Islet precursor cell (in vitro differentiated cells): ENCODE results near the gene KAZALD1.

ENCODE experiments used
- DNase-seq: peaks from one replicate; pipeline ENCODE4 v3.0.0-alpha.2; 2018

The KAZALD1 gene

DNA sequence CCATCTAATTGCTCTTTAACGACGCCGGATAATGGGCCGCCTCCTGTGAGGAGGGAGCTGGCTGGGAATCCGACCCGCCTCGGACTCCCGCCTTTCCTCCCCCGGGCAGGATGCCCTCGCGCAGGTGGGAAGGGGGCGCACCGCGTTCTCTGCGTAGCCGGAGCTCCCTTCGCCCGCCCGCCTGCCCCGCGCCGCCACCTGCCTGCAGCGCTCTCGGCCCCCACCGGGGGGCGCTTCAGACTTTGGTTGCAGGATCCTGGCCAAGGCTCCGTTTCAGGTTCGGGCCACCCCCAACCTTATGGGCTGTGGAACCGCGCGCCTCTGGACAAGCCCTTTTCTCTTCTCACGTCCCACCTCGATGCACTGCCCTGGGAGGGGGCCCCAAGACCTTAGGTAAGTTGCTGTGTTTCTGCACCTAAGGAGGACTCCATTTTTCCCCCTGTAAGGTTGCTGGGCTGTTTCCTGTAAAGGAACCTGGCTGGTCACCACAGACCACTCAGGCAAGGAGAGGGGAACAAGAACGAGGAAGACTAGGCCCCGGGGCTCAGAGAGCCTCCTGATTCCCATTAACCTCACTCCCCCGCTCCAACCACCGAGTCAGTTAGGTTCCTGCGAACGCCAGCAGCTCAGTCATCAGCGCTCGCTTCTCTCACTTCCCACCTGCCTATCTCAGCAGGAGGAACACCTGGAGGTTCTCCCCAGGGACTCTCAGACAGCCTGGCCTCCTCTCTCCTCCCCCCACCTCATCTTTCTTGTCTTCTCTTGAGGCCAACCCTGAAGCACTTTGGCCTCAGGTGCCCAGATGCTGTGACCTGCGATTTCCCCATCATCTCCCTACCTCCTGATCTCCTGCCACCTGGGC, 11.3 kb upstream of the KAZALD1 start:
- DNase-seq = peak; percentile 90

DNA sequence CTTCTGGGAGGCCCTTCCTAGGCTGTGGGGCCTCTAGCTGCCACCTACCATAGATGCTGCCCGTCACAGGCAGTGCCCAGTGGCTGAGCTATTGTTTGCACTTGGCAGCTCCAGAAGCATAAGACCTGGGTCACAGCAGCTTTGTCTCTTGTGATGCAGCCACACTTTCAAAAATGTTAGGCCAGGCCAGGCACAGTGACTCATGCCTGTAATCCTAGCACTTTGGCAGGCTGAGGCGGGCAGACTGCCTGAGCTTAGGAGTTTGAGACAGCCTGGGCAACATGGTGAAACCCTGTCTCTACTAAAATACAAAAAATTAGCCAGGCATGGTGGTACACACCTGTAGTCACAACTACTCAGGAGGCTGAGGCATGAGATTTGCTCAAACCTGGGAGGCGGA, 9.5 kb upstream of the KAZALD1 start:
- DNase-seq = peak; percentile 74

DNA sequence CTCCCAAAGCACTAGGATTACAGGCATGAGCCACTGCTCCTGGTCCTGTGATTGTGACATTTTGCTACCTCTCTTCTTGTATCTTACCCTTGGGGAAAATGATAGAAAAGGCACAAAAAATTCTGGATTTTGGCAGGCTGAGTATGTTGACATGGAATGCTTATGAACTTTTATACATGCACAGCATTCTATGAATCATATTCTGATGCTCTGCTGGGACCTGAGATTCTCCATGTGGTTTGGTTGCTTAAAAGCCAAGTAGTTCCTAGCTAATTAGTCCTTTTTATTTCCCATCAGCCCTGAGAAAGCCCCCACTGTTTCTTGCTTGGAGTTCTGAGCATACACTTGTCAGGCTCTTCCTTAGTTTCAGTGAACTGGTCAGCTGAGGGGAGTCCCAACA, 8.3 kb upstream of the KAZALD1 start:
- no peak for DNase-seq

DNA sequence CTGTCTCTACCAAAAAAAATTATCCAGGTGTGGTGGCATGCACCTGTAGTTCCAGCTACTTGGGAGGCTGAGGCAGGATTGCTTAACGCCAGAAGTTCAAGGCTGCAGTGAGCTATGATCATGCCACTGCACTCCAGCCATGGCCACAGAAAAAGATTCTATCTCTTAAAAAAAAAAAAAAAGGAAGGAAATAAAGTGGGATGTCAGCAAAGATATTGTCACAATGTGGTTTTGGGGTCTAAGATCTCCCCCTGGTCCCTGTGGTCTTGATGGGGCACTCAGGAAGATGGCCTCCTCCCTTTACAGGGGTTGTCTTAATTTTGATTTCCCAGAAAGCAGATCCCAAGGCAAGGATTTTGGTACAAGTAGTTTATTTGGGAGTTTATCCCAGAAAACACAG, 7.4 kb upstream of the KAZALD1 start:
- DNase-seq = no peak

DNA sequence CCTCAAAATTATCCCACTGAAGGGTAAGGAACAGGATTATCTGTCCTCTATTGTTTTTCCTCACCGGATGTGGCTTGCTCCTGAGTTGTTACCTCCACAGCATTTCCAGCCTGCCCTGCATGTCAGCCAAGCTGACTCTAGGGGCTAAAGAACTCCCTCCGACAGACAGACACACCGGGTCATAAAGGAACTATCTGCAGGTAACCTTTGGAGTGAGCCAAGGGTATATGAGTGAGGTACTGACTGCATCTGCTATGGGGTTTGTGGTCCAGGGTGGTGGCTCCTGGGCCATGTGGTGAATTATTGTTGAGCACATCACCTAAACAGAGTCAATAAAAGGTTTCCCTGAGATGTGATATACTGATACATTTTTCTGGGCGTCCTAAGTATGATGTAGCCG, 6.9 kb upstream of the KAZALD1 start:
- DNase-seq = no peak

DNA sequence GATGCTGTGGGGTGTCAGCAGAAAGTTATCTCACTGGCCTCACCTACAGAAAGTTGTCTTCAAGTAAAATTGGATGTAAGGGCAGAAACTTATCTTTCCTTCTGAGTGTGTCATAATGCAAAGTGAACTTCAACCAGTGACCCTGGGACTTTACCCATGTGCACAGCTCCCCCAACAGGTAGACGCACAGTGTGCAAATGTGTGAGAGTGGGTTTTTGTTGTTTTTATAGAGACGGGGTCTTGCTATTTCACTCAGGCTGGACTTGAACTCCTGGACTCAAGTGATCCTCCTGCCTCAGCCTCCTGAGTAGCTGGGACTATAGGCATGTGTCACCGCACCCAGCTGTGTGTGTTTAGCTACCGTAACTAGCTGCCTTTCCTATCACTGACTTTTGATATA, 6.4 kb upstream of the KAZALD1 start:
- no peak for DNase-seq

DNA sequence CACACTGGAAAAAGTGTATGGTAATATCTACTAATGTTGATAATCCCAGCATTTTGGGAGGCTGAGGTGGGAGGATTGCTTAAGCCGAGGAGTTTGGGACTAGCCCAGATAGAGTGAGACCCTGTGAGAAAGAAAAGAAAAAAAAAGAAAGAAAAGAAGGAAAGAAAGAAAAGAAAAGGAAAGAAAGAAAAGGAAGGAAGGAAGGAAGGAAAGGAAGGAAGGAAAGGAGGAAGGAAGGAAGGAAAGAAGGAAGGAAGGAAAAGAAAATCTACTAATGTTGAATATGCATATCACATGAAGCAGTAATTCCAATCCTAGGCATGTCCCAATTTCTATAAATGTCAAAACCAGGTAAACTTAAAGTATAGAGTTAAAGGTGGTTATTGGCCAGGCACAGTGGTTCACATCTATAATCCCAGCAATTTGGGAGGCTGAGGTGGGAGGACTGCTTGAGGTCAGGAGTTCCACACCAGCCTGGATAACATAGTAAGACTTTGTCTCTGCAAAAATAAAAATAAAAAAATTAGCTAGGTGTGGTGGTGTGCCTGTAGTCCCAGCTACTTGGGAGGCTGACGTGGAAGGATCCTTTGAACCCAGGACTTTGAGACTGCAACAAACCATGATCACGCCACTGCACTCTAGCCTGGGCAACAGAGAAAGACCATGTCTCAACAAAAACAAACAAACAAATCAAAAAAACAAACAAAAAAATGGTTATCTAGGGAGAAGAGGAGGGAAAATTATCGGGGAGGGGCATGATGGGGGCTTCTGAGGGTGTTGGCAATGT, 5.2 kb upstream of the KAZALD1 start:
- DNase-seq = no peak

DNA sequence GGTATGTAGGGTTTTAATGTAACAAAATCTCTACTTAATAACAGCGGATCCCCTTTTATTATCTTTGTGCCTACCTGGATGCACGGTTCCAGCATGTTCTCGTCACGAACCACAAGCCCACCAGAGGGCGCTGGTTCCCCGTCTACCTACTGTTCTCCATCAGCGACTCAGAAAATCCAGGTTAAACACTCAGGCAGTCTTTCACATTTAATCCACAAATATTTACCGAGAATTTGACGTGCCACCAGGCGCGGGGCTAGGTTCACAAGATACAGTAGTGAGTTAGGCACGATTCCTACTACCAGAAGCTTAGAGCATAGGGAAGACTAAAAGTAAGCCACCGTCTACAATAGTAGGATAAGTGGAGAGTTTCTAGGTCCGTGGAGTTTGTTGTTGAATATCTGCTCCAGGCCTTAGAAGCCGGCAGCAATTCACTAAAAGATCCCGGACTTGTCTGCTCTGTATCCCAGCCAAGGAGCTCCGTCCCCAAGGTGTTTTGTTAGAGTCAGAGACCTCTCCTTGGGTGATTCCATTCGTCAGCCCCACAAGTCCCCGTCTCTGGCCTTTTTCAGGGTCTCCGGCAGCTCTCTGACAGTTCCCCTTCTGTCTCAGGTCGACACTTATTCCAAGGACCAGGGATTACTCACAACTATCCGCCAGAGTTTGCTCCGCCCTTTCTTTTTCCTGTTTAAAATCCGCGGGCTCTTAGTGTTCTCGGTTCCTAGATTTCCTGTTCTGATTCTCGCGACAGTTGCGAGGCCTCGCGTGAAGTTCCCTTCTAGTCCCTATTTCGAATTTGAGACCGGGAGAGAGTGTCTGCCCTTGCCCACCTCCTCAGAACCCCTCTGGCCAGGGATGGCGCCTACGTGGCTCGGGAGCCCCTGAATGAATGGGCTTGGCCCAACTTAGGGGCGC, 1.5 kb upstream of the KAZALD1 start:
- peak; percentile 95 for DNase-seq

DNA sequence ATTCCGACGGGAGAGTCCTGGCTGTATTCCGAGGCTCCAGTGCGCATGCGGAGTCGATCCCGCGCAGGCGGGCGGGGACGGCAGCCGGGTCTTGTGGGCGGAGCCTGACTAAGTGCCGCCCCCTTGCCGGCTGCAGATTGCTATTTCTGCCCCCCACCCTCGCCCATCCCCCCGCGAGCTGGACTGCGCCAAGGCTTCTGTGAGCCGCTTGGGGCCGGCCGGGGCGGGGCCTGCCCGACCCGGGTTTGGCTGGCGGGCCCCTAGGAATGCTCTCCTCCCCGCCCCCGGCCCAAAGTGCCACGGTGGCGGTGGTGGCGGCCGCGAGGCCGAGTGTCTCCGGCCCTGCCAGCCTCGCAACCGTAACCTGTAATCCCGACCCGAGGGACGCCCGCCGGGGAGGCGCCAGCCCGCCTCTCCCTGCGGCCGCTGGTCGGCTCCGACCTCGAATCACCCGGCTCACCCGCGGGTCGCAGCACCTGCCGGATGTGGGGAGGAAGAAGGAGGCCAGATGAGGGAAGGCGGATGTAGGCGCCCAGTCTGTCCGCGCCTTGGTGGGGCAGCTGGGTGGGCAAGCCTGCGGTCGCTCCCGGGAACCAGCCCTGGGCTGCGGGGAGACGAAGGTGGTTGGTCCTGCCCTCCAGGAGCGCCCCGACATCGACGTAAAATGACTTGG, 702 bp upstream of the KAZALD1 start:
- DNase-seq = peak; percentile 97

DNA sequence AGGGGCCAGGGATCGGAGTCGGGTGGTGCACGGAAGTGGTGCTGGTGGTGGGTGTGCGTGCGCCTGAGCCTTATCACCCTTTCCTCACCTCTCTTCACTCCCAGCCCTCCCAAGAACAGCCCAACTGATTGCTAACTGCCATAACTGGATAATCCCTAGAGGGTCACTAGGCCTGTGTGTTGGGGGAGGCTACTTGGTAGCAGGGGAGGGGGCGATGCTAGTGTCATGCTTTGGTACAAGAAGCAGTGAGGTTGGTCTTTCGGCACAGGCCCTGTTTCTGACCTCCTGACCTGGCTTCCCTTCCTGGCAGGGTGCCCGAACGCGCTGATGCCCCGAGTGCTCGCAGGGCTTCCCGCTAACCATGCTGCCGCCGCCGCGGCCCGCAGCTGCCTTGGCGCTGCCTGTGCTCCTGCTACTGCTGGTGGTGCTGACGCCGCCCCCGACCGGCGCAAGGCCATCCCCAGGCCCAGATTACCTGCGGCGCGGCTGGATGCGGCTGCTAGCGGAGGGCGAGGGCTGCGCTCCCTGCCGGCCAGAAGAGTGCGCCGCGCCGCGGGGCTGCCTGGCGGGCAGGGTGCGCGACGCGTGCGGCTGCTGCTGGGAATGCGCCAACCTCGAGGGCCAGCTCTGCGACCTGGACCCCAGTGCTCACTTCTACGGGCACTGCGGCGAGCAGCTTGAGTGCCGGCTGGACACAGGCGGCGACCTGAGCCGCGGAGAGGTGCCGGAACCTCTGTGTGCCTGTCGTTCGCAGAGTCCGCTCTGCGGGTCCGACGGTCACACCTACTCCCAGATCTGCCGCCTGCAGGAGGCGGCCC, 652 bp downstream of the KAZALD1 start:
- DNase-seq = peak; percentile 95

DNA sequence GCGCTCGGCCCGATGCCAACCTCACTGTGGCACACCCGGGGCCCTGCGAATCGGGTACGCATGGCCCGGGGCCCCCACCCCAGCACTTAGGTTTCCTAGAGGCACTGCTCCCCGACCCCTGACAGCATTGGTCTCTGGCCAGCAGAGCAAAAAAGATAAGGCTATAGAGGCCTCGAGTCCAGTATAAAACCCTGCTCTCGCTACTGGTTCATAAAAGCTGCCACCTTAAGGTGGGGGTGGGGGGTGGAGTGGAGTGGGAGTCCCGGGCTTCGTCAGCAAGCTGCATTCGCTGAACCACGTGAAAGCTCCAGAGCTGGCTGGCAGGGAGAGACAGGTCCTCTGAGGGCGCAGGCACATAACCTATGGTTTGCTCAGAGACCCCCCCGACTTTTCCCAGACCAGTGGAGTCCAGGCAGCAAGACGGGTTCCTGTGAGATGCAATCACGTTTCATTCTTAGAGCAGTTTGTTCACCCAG, 1.3 kb downstream of the KAZALD1 start:
- no peak for DNase-seq

DNA sequence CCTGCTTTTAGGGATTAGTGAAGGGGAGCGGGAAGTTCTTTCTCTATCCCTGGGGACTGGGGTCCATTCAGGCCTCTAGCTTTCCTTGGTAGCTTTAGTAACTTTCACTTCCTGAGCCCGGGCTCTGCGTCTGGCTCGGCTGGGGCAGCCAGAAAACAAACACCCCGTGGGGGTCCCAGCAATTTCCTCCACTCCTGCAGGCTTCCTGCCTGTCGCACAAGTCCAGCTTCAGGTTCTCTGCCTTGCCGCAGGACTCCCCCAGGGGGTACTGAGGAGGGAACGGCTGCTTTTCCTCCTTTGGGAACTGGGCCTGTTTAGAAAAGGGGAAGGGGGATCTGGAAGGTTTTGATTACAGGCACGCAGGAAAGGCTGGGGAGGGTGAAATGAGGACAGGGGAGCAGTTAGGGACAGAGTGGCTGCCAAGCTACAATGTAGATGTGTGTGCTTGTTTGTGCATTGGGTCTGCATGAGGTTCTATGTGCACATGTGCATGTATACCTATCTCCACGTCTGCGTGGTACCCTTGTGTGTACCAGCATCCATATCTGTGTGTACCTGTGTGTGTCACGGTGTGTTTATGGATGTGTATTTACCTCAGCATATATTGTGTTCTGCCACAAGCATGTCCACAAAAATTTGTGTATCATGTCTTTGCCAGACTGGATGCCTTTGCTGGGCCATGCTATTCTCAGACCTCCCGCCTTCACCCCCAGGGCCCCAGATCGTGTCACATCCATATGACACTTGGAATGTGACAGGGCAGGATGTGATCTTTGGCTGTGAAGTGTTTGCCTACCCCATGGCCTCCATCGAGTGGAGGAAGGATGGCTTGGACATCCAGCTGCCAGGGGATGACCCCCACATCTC, 2.0 kb downstream of the KAZALD1 start:
- DNase-seq = no peak

DNA sequence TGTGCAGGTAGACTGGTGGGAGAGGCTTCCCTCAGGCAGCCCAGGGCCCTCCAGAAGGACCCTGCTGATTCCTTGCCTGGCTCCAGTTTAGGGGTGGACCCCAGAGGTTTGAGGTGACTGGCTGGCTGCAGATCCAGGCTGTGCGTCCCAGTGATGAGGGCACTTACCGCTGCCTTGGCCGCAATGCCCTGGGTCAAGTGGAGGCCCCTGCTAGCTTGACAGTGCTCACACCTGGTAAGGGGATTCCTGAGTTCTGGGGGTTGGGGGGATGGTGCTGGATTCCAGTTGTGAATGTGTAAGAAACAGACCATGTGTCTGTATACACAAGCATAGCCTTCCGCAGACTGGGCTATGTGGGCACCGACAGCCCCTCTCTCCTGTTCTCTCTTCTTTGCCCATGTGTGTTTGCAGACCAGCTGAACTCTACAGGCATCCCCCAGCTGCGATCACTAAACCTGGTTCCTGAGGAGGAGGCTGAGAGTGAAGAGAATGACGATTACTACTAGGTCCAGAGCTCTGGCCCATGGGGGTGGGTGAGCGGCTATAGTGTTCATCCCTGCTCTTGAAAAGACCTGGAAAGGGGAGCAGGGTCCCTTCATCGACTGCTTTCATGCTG, 2.7 kb downstream of the KAZALD1 start:
- no peak for DNase-seq

DNA sequence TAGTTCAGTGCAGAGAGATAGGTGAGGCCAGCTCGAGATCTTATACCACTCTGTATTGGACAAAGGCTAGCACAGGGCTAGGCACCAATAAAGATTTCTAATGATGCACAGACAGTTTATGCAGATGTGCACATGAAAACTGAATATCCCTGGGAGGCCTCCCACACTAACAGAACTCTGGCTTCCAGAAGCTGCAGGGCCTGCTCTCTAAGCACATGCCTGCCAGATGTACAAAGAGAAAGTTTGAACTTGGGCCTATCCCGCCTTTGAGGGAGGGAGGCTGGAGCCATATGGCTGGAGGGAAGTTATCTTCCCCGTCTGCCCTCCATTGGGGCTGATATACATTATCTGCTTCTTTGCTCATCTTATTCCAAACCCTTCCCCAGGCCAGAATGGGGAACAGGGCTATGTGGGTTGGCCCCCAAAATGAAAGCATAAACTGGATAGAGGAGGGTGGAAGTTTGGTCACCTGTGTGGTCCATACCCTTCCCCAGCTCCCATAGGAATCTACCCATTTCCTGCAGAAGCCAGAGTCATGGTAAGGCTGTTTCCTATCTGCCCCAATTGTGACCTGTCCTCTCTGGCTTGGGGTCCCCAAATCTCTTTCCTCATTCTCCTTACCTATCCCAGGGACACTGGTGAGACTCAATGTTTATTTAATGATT, 3.8 kb downstream of the KAZALD1 start:
- DNase-seq = no peak

DNA sequence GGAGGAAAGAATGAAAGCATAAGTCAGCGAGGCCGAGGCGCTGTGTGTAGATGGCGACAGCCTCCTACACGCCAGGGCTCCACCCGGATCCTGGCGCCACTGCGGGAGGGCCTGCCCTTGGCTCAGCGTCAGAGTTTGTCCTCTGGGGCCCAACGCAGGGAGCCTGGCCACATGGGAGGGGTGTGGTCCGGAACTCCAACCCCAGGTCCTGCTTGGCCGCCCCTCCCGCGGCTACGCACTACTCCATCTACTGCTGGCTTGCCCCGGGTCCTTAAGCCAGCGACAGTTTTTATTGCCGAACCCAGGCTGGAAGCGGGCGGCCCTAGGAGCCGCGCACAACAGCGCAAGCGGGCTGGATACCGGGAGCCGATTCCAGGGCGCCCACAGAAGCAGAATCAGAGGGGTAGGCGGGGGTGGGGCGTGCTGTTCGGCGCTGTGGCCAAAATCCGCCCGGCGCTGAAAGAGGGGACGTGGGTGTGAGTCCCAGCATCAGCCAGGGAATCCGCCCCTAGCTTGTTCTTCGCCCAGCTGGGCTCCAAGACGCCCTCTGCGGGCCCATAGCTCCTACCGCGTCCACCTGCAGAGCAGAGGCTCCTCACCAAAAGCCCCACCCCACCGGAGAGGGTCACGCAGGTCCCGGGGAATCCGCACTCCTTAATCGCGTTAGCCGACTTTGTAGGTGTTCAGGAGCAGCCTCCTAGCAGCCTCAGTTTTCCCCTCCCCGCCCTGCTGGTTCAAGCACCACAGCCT, 4.5 kb downstream of the KAZALD1 start:
- peak; percentile 89 for DNase-seq

DNA sequence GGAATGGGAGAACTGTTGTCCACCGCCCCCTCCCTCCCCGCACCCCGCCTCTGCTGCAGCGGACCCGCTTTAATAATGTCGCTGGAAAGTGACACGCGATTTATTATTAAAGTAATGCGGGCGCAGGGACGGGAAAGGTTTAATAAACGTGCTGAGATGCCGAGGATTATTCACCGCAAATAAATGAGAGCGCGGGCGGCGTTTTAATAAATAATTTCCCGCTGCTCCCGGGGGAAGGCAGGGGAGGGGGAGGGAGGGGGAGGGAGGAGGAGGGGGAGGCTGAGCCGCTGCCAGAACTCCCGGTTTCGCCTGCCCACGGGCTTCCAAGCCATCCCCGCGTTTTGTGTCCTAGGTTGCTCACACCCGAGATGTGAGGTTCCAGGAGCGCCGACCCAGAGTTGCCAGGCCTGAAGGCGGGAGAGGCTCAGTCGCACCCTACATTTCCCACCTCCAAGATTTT, 5.1 kb downstream of the KAZALD1 start:
- DNase-seq = no peak

DNA sequence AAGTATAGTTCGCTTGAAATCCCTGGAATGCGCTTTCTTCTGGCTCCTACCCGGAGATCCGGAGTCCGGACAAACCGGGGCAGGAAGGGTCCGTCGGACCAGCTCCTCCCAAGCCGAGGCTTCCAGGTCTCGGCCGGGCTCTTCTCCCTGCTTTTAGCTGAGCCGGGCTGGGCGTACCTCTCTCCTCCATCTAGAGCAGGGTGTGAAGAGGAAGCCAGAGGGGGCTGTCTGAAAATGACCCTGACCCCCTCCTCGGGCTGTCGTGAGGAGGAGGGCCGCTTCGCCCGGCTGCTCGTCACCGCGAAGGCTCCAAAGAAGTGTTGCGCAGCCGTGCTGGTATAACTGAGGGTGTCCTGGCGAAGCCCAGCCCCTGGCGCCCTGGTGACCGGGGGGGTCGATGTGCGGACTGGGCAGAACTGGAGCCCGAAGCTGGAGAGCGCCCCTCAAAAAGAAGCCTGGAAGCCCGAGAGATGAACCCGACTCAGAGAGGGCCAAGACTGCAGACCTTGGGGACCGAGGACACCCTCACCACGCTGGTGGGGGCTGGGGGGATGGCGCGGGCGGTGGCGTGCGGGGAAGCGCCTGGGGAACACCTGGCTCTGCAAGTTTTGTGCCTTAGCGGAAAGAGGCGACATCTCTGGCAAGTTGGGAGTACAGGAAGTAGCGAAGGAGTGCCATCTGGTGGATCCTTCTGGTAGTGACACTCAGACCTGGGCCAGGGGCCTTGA, 5.7 kb downstream of the KAZALD1 start:
- peak; percentile 91 for DNase-seq

DNA sequence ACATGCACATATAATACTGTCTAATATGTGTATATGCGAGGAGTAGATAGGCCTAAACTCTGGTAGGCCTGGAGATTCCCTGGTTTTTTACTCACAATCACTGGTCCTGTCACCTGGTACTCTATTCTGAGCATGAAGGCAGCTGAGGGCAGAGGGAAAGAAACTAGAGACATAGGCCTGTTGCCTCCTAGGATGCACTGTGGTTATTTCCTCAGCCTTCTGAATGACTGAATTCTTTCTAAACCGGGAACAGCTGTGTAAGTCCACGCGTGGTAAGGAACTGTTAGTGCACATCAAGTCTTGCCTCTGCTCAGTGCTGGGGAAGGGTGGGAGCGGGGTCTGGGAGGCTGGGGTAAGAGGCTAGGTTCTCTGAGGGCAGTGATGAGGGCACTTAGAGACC, 7.7 kb downstream of the KAZALD1 start:
- DNase-seq = no peak
